Tibial nerve (tissue), 3 donors: ENCODE results near the gene MOGAT2.

Source experiments
- CTCF ChIP-seq, 5 experiments: fragments of 200-600 bp in 3 of 5; fragments of 450-650 bp in 2 of 5; sonication (generic) in 3 of 5; IDR thresholded peaks; one replicate each; pipeline ENCODE4 v1.5.1; 2016 to 2019; ENCODE audit warnings: antibody characterized with exemption in 5 of 5, mild to moderate bottlenecking in 3 of 5, moderate library complexity in 2 of 5
- POLR2A ChIP-seq, 2 donors: fragments of 450-650 bp; IDR thresholded peaks; one replicate each; pipeline ENCODE4 v1.6.1; 2017; ENCODE audit warnings: antibody characterized with exemption in 2 of 2, mild to moderate bottlenecking in 2 of 2, moderate library complexity in 2 of 2

GRCh38 chr11:75715688-75716087 is 1.9 kb upstream of the MOGAT2 start:
- TF ChIP-seq CTCF (IDR thresholded peaks at IDR 0.05) = no peak
- TF ChIP-seq POLR2A (IDR thresholded peaks at IDR 0.05) = no peak
